Activated CD8-positive, alpha-beta memory T cell treated with anti-CD3 and anti-CD28 coated beads, Interleukin-2, amount 10 ng/mL, durations not matched to agents 7 days and 5 days (primary cell): ENCODE measurements around the gene COPS6. TPM values are rescaled to one million over a fixed set of nuclear protein-coding genes. Genes with fewer than 3 reads are reported as not detected.

Source experiments
- ATAC-seq: fragments of 150-1000 bp; cut with Tn5 transposase; one replicate; pipeline ENCODE4 v1.10.0; 2021; ENCODE audit warnings: moderate library complexity
- CTCF ChIA-PET: fragments of 350-600 bp; sonication (Branson Sonifier 250); formaldehyde crosslinking; loops from one replicate; lab custom pipeline; 2021; ENCODE audit warnings: antibody characterized with exemption; lab: Charles Lee
- DNase-seq: peaks from one replicate; pipeline ENCODE4 v3.0.0-alpha.2; 2020
- H3K27ac Mint-ChIP-seq: one replicate; pipeline ENCODE4 v1.8.0; 2021; ENCODE audit warnings: mild to moderate bottlenecking, mixed read lengths
- H3K27me3 Mint-ChIP-seq: one replicate; pipeline ENCODE4 v1.8.0; 2021; ENCODE audit warnings: mixed read lengths
- H3K36me3 Mint-ChIP-seq: one replicate; pipeline ENCODE4 v1.8.0; 2021; ENCODE audit warnings: mild to moderate bottlenecking, mixed read lengths
- H3K4me1 Mint-ChIP-seq: one replicate; pipeline ENCODE4 v1.8.0; 2021; ENCODE audit warnings: mixed read lengths
- H3K4me3 Mint-ChIP-seq: one replicate; pipeline ENCODE4 v1.8.0; 2021; ENCODE audit warnings: mild to moderate bottlenecking, moderate library complexity, mixed read lengths
- H3K9me3 Mint-ChIP-seq: one replicate; pipeline ENCODE4 v1.8.0; 2022; ENCODE audit warnings: low read depth, mixed read lengths
- total RNA-seq, 2 experiments: library from RNA; stranded (reverse); gene quantifications; one replicate each; pipeline ENCODE4 v1.2.3, GENCODE V29; 2021

The COPS6 gene
- total RNA-seq, 2 experiments from 2014 or later: 81.2 to 90.8 TPM

DNA sequence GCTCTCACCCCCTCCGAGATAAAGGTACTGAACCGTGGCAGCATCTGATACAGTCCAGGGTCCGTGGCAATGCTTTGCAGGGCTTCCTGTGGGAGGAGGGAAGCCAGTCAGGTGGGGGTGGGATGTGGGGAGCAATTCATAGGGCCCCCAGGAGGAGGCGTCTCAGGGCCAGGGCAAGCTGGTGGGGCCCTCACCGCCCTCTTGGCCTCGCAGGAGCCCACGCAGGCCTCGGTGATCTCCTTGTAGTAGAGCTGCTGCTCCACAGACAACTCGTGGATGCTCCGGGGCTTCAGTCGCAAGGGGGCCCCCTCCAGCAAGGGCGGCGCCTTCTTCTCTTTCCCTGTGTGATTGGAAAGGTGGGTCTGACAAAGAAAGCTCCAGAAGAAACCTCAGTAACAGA lies 23.1 kb downstream of the COPS6 start:
- H3K27me3 Mint-ChIP-seq: no peaks in the 10 kb centered on the region
- CTCF ChIA-PET: interaction anchor here (1.0 to 1.1 kb wide), 2 partner anchors 10 to 17 kb away, joined by 3 to 4 read pairs; partner anchors contain the start of gene AP4M1
- DNase-seq: no peak
- H3K4me3 Mint-ChIP-seq: no peak overlapping the region
- peaks cover 28% of the 10 kb centered on the region for H3K36me3 Mint-ChIP-seq
- no peaks in the 10 kb centered on the region for H3K4me1 Mint-ChIP-seq
- ATAC-seq: no peak
- no peak overlapping the region for H3K27ac Mint-ChIP-seq
- no peaks in the 10 kb centered on the region for H3K9me3 Mint-ChIP-seq

DNA sequence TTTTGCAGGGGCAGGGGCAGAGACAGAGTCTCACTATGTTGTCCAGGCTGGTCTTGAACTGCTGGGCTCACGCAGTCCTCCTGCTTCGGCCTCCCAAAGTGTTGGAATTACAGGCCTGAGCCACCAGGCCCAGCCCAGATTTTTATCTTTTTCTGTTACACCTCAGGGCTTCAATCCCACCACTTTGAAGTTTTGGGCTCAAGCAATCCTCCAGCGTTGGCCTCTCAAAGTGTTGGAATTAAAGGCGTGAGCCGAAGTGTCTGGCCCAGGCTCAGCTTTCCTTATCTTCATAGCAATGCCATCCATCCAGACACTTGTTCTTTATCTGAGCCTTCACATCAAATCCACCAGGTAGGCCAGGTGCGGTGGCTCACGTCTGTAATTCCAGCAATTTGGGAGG lies 26.3 kb downstream of the COPS6 start:
- Mint-ChIP-seq H3K4me1 (peaks cover 10% of the 10 kb centered on the region), H3K36me3 (peaks cover 19% of the 10 kb centered on the region), H3K27me3 (no peaks in the 10 kb centered on the region), H3K27ac (no peak overlapping the region), H3K4me3 (no peak overlapping the region), H3K9me3 (no peaks in the 10 kb centered on the region)
- DNase-seq: no peak
- no peak for ATAC-seq
- CTCF ChIA-PET: interaction anchor here (1.2 to 1.3 kb wide), 3 partner anchors 9 to 16 kb away, joined by 3 to 4 read pairs (median 3); no protein-coding TSS in a partner anchor

DNA sequence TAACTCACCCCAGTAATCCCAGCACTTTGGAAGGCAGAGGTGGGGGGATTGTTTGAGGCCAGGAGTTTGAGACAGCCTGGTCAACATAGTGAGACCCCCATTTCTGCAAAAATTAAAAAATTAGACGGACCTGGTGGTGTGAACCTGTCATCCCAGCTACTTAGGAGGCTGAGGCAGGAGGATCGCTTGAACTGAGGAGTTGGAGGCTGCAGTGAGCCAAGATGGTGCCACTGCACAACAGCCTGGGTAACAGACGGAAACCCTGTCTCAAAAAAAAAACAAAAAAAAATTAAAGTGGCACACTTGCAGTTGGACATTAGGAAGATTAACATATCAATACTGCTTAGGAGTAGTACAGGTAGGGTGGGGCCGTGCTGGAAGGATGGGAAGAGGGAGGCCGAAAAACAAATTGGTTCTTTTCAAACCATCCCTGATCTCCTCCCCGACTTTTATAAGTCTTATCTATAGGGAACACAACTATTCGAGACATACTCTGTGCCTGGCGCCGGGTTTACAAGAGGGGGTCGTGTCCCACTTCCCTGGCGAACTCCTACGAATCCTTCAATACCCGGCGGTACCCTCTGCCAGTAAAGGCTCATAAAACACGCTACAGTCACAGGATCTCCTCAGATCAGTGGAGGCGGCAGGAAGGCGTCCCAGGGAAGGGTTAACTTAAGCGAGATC lies 29.8 kb downstream of the COPS6 start:
- ATAC-seq (no peak), DNase-seq (no peak)
- peaks cover 24% of the 10 kb centered on the region for H3K4me1 Mint-ChIP-seq
- H3K27me3 Mint-ChIP-seq: no peaks in the 10 kb centered on the region
- H3K36me3 Mint-ChIP-seq: peaks cover 14% of the 10 kb centered on the region
- peak overlapping the region; percentile 93 for H3K4me3 Mint-ChIP-seq
- CTCF ChIA-PET: no interaction called here
- peak overlapping the region; percentile 91 for H3K27ac Mint-ChIP-seq
- no peaks in the 10 kb centered on the region for H3K9me3 Mint-ChIP-seq

DNA sequence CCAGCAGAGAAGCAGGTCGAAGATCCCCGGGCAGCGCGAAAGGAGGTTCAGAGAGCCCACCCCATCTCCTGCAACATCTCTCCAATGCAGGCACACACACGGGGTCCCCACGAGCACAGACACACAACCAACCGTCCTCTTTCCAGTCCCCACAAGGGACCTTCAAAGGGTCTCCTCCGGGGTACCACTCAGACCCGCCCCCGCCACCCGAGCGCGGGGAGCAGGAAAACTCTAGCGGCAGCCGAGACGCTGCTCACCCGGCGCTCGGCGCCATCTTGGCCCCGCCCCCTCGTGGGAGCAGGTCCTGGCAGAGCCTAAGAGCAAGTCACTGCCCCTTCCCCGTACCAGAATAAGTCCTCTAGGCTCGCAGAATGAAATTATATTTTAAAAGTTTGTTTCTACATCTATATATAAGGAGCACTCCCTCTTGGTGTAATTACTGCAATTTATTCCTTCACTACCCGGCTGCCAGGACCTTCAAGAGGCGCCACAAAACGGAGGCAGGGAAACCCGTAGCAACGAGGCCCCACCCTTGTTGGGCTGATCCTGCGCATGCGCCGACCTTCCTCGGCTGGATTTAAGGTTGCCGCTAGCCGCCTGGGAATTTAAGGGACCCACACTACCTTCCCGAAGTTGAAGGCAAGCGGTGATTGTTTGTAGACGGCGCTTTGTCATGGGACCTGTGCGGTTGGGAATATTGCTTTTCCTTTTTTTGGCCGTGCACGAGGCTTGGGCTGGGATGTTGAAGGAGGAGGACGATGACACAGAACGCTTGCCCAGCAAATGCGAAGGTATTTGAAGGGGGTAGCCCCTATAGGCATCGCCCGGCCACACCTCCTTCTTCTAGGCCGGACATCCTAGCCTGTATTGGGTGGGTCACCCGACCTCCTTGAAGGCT lies 30.6 kb downstream of the COPS6 start, which contains the start of the genes CNPY4 and TAF6:
Gene CNPY4 (plus strand): TSS at position 563 of the 898 bp plus-strand sequence. CDS start 111 bp downstream, at position 674.
Gene TAF6 (minus strand): TSS at position 287 of the 898 bp plus-strand sequence. CDS start 5,149 bp downstream, outside the sequence.
- H3K4me1 Mint-ChIP-seq: peaks cover 26% of the 10 kb centered on the region
- H3K27me3 Mint-ChIP-seq: no peaks in the 10 kb centered on the region
- CTCF ChIA-PET: interaction anchor here (1.0 to 2.5 kb wide), 5 partner anchors 11 to 139 kb away, joined by 3 to 26 read pairs (median 4); partner anchors contain the start of genes AP4M1 and COPS6
- DNase-seq (peak; percentile 96), ATAC-seq (peak; percentile 80)
- H3K4me3 Mint-ChIP-seq: peak within 1 kb of the TSS; percentile 93
- H3K9me3 Mint-ChIP-seq: no peaks in the 10 kb centered on the region
- H3K27ac Mint-ChIP-seq: peak within 1 kb of the TSS; percentile 91
- H3K36me3 Mint-ChIP-seq: peaks cover 17% of the 10 kb centered on the region

DNA sequence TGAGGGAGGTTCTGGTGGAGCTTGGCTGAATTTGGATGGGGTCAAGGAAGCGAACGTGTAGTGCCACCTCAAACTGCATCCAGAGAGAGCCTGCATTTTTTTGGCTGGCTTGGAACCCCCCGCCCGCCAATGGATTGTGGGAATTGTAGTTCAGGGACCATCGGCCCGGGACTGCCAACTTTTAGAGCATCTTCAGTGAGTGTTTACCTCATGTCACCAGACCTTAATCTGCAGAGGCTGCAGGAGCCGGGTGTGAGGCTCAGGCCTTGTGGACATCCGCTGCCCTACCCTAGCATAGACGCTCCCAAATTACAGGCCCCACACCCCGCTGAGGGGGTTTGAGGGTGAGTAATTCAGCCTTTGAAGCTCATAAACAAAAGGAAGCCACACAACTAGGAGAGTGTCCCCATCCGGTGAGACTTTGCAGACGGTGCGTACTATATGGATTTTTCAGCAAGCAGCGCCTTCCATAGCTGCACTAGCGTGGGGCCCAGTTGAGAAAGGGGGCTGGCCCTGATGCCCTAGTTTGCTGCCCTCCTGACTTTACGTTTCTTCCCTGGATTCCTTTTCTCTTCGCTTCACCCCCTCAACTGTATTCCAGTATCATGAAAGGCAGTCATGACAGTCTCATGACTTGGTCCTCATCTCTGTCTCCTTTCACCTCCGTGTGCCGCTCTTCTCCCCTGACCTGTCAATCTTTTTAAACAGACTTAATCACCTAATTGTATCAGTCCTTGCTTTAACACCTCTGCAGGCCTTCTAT lies 31.4 kb downstream of the COPS6 start:
- H3K27me3 Mint-ChIP-seq: no peaks in the 10 kb centered on the region
- peak; percentile 86 for DNase-seq
- peak overlapping the region; percentile 91 for H3K27ac Mint-ChIP-seq
- peak; percentile 63 for ATAC-seq
- peaks cover 34% of the 10 kb centered on the region for H3K4me1 Mint-ChIP-seq
- peaks cover 22% of the 10 kb centered on the region for H3K36me3 Mint-ChIP-seq
- H3K4me3 Mint-ChIP-seq: peak overlapping the region; percentile 93
- H3K9me3 Mint-ChIP-seq: no peaks in the 10 kb centered on the region
- CTCF ChIA-PET: interaction anchor here (1.0 to 2.5 kb wide), 5 partner anchors 10 to 140 kb away, joined by 3 to 26 read pairs (median 4); partner anchors contain the start of genes AP4M1 and COPS6

DNA sequence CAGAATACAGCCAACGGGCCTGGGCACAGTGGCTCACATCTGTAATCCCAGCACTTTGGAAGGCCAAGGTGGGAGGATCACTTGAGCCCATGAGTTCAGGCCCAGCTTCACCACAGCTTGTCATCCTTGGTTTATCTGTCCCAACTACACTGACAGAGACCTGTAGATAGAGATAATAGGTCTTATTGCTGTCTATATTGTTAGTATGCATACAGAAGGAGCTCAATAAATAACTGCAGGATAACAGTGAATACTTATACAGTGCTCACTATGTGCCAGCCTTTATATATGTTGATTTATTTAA lies 31.9 kb downstream of the COPS6 start:
- Mint-ChIP-seq H3K27ac (peak overlapping the region; percentile 91), H3K27me3 (no peaks in the 10 kb centered on the region), H3K4me3 (peak overlapping the region; percentile 93), H3K4me1 (peaks cover 38% of the 10 kb centered on the region), H3K9me3 (no peaks in the 10 kb centered on the region), H3K36me3 (peaks cover 22% of the 10 kb centered on the region)
- ATAC-seq: no peak
- CTCF ChIA-PET: interaction anchor here (1.0 to 2.5 kb wide), 5 partner anchors 10 to 141 kb away, joined by 3 to 26 read pairs (median 4); partner anchors contain the start of genes AP4M1 and COPS6
- DNase-seq: no peak

DNA sequence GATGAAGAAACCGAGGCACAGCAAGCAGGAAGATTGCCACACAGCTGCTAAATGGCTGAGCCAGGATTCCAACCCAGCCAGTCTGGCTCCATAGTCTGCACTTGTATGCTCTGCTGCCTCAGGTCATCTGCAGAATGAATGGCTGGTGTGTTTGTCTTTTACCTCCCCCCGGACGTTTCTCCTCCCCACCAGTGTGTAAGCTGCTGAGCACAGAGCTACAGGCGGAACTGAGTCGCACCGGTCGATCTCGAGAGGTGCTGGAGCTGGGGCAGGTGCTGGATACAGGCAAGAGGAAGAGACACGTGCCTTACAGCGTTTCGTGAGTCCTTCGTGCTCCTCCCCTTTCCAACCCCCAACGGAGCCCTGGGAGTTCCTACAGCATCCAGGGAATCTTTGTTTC lies 33.3 kb downstream of the COPS6 start:
- CTCF ChIA-PET: interaction anchor here (0.7 to 1.5 kb wide), 2 partner anchors 92 to 128 kb away, joined by 3 to 8 read pairs; no protein-coding TSS in a partner anchor
- DNase-seq (no peak), ATAC-seq (no peak)
- Mint-ChIP-seq H3K4me1 (peaks cover 39% of the 10 kb centered on the region), H3K27ac (peak overlapping the region; percentile 47), H3K27me3 (no peaks in the 10 kb centered on the region), H3K36me3 (peaks cover 15% of the 10 kb centered on the region), H3K4me3 (no peak overlapping the region), H3K9me3 (no peaks in the 10 kb centered on the region)

DNA sequence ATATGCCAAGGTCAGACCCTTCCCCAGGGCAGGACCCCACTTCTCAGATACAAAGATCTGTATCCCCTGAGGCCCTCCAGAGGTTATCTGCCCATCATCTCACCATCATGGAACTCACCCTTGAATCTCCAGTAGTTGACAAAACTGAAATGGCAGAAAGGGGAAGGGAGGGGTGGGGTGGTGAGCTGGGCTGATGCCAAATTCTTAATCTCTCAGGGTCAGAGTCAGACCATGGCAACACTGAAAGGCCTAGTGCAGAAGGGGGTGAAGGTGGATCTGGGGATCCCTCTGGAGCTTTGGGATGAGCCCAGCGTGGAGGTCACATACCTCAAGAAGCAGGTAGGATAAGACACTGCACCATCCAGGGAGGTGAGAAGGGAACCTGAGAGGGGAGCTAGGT lies 33.8 kb downstream of the COPS6 start:
- Mint-ChIP-seq H3K4me1 (peaks cover 39% of the 10 kb centered on the region), H3K4me3 (no peak overlapping the region), H3K9me3 (no peaks in the 10 kb centered on the region), H3K27me3 (no peaks in the 10 kb centered on the region), H3K27ac (no peak overlapping the region), H3K36me3 (peaks cover 15% of the 10 kb centered on the region)
- ATAC-seq: no peak
- DNase-seq: no peak
- CTCF ChIA-PET: interaction anchor here (1.5 kb wide), 1 partner anchor 128 kb away, joined by 8 read pairs; no protein-coding TSS in a partner anchor

DNA sequence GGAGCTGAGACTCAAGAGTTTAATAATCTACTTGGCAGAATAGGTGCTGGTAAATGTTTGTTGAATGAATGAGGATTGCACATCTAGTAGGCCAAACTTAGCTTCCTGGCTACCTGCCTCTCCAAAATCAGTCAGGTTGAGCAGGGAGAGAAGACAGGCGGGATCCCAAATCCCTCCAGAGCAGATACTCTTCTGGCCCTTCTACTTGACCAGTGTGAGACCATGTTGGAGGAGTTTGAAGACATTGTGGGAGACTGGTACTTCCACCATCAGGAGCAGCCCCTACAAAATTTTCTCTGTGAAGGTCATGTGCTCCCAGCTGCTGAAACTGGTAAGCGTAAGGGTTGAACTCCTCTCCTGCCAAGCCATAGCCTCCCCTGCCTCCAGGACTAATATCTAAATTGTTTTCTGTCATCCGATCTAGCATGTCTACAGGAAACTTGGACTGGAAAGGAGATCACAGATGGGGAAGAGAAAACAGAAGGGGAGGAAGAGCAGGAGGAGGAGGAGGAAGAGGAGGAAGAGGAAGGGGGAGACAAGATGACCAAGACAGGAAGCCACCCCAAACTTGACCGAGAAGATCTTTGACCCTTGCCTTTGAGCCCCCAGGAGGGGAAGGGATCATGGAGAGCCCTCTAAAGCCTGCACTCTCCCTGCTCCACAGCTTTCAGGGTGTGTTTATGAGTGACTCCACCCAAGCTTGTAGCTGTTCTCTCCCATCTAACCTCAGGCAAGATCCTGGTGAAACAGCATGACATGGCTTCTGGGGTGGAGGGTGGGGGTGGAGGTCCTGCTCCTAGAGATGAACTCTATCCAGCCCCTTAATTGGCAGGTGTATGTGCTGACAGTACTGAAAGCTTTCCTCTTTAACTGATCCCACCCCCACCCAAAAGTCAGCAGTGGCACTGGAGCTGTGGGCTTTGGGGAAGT lies 35.8 kb downstream of the COPS6 start:
- no peak for DNase-seq
- CTCF ChIA-PET: interaction anchor here (0.6 to 1.5 kb wide), 3 partner anchors 8 to 289 kb away, joined by 3 to 9 read pairs (median 5); no protein-coding TSS in a partner anchor
- Mint-ChIP-seq H3K27me3 (no peaks in the 10 kb centered on the region), H3K4me1 (peaks cover 43% of the 10 kb centered on the region), H3K4me3 (no peak overlapping the region), H3K9me3 (no peaks in the 10 kb centered on the region), H3K36me3 (peaks cover 15% of the 10 kb centered on the region), H3K27ac (peak overlapping the region; percentile 56)
- ATAC-seq: no peak

DNA sequence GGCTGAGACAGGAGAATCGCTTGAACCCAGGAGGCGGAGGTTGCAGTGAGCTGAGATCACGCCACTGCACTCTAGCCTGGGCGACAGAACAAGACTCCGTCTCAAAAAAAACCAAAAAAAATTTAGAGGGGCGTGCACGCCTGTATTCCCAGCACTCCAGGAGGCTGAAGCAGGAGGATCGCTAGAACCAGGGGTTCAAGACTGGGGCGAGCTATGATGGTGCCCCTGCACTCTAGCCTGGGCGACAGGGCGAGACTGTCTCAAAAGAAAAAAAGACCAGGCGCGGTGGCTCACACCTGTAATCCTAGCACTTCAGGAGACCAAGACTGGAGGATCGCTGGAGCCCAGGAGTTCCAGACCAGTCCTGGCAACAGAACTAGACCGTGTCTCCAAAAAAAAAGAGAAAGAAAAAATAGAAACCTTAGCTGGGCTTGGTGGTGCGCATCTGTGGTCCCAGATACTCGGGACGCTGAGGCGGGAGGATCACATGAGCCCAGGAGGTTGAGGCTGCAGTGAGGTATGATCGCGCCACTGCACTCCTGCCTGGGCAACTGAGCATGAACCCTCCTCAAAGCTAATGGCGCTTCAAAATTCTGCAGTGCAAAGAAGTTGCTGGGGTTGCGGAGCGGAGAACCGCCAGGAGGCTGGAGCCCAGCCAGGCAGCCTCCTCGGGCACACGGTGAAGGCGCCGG lies 37.6 kb downstream of the COPS6 start:
- Mint-ChIP-seq H3K4me1 (peaks cover 42% of the 10 kb centered on the region), H3K9me3 (no peaks in the 10 kb centered on the region), H3K4me3 (peak overlapping the region; percentile 89), H3K27me3 (no peaks in the 10 kb centered on the region), H3K27ac (peak overlapping the region; percentile 98), H3K36me3 (peaks cover 15% of the 10 kb centered on the region)
- CTCF ChIA-PET: interaction anchor here (0.7 to 1.6 kb wide), 8 partner anchors 12 to 132 kb away, joined by 3 to 7 read pairs (median 4); partner anchors contain the start of genes AP4M1, MCM7 and ZKSCAN1
- ATAC-seq (peak; percentile 35), DNase-seq (no peak)
